ENCODE measurements around the gene HBG1. TPM values are rescaled to one million over a fixed set of nuclear protein-coding genes. Genes with fewer than 3 reads are reported as not detected.

The HBG1 gene
- total and polyA plus RNA-seq, 2 donors from 2014 or later = not detected

GRCh38 chr11:5232821-5233220 is 16.8 kb downstream of the HBG1 start:
- intact Hi-C loops (cut with DNase I) = no loop called here

GRCh38 chr11:5232176-5232575 is 17.5 kb downstream of the HBG1 start:
- intact Hi-C loops (cut with DNase I) = no loop called here
- no peak for TF ChIP-seq CTCF (IDR thresholded peaks at IDR 0.05; ENCODE audit: borderline replicate concordance, extremely low read depth, insufficient read depth)
- no peaks in the 10 kb centered on the region for H3K36me3 ChIP-seq (ENCODE audit: control insufficient read depth in 2 of 3, insufficient read depth in 3 of 3, low read length in 3 of 3)
- H3K27me3 ChIP-seq (ENCODE audit: control insufficient read depth, insufficient read depth, low read length) = no peaks in the 10 kb centered on the region
- no peak overlapping the region for H3K27ac ChIP-seq (ENCODE audit: low read depth in 2 of 2, low read length in 2 of 2)
- FAIRE-seq (no peak), DNase-seq (no peak)
- no peak overlapping the region for H3K4me3 ChIP-seq (ENCODE audit: low read length in 3 of 3)
- H3K4me1 ChIP-seq (ENCODE audit: control insufficient read depth in 2 of 3, insufficient read depth in 2 of 3, low read depth in 1 of 3, low read length in 3 of 3) = peaks cover 0 to 6% (median 0%) of the 10 kb centered on the region in 3 donors
- H3K9ac ChIP-seq (ENCODE audit: low read length in 3 of 3) = no peak overlapping the region
- no peaks in the 10 kb centered on the region for H3K9me3 ChIP-seq (ENCODE audit: control insufficient read depth in 2 of 3, insufficient read depth in 1 of 3, low read length in 3 of 3)

More at GRCh38 chr11:5232821-5233220, 16.8 kb downstream of the HBG1 start:
- DNase-seq (no peak), FAIRE-seq (no peak)
- H3K4me3 ChIP-seq (ENCODE audit: low read length in 3 of 3) = no peak overlapping the region
- no peaks in the 10 kb centered on the region for H3K27me3 ChIP-seq (ENCODE audit: control insufficient read depth, insufficient read depth, low read length)
- no peaks in the 10 kb centered on the region for H3K9me3 ChIP-seq (ENCODE audit: control insufficient read depth in 2 of 3, insufficient read depth in 1 of 3, low read length in 3 of 3)
- peaks cover 0 to 6% (median 0%) of the 10 kb centered on the region in 3 donors for H3K4me1 ChIP-seq (ENCODE audit: control insufficient read depth in 2 of 3, insufficient read depth in 2 of 3, low read depth in 1 of 3, low read length in 3 of 3)
- no peaks in the 10 kb centered on the region for H3K36me3 ChIP-seq (ENCODE audit: control insufficient read depth in 2 of 3, insufficient read depth in 3 of 3, low read length in 3 of 3)
- no peak overlapping the region for H3K9ac ChIP-seq (ENCODE audit: low read length in 3 of 3)
- TF ChIP-seq CTCF (IDR thresholded peaks at IDR 0.05; ENCODE audit: borderline replicate concordance, extremely low read depth, insufficient read depth) = no peak
- H3K27ac ChIP-seq (ENCODE audit: low read depth in 2 of 2, low read length in 2 of 2) = no peak overlapping the region

GRCh38 chr11:5231111-5231510 is 18.5 kb downstream of the HBG1 start:
- H3K36me3 ChIP-seq (ENCODE audit: control insufficient read depth in 2 of 3, insufficient read depth in 3 of 3, low read length in 3 of 3) = no peaks in the 10 kb centered on the region
- no peaks in the 10 kb centered on the region for H3K27me3 ChIP-seq (ENCODE audit: control insufficient read depth, insufficient read depth, low read length)
- peaks cover 0 to 6% (median 0%) of the 10 kb centered on the region in 3 donors for H3K4me1 ChIP-seq (ENCODE audit: control insufficient read depth in 2 of 3, insufficient read depth in 2 of 3, low read depth in 1 of 3, low read length in 3 of 3)
- no peak overlapping the region for H3K9ac ChIP-seq (ENCODE audit: low read length in 3 of 3)
- FAIRE-seq (no peak), DNase-seq (no peak)
- H3K9me3 ChIP-seq (ENCODE audit: control insufficient read depth in 2 of 3, insufficient read depth in 1 of 3, low read length in 3 of 3) = no peaks in the 10 kb centered on the region
- no peak overlapping the region for H3K4me3 ChIP-seq (ENCODE audit: low read length in 3 of 3)
- no peak for TF ChIP-seq CTCF (IDR thresholded peaks at IDR 0.05; ENCODE audit: borderline replicate concordance, extremely low read depth, insufficient read depth)
- H3K27ac ChIP-seq (ENCODE audit: low read depth in 2 of 2, low read length in 2 of 2) = no peak overlapping the region
- intact Hi-C loops (cut with DNase I) = no loop called here

GRCh38 chr11:5230266-5230665 is 19.4 kb downstream of the HBG1 start:
- Histone ChIP-seq H3K27ac (ENCODE audit: low read depth in 2 of 2, low read length in 2 of 2) (no peak overlapping the region), H3K36me3 (ENCODE audit: control insufficient read depth in 2 of 3, insufficient read depth in 3 of 3, low read length in 3 of 3) (no peaks in the 10 kb centered on the region), H3K4me1 (ENCODE audit: control insufficient read depth in 2 of 3, insufficient read depth in 2 of 3, low read depth in 1 of 3, low read length in 3 of 3) (peaks cover 0 to 6% (median 0%) of the 10 kb centered on the region in 3 donors), H3K27me3 (ENCODE audit: control insufficient read depth, insufficient read depth, low read length) (no peaks in the 10 kb centered on the region), H3K9ac (ENCODE audit: low read length in 3 of 3) (no peak overlapping the region), H3K9me3 (ENCODE audit: control insufficient read depth in 2 of 3, insufficient read depth in 1 of 3, low read length in 3 of 3) (no peaks in the 10 kb centered on the region), H3K4me3 (ENCODE audit: low read length in 3 of 3) (no peak overlapping the region)
- no peak for DNase-seq
- intact Hi-C loops (cut with DNase I) = no loop called here
- no peak for FAIRE-seq
- TF ChIP-seq CTCF (IDR thresholded peaks at IDR 0.05; ENCODE audit: borderline replicate concordance, extremely low read depth, insufficient read depth) = no peak
